Measurements from ENCODE around the gene NOTCH1.
A peak's percentile ranks its signal among the peaks of the same experiment; 100 is the strongest.

The NOTCH1 gene

DNA sequence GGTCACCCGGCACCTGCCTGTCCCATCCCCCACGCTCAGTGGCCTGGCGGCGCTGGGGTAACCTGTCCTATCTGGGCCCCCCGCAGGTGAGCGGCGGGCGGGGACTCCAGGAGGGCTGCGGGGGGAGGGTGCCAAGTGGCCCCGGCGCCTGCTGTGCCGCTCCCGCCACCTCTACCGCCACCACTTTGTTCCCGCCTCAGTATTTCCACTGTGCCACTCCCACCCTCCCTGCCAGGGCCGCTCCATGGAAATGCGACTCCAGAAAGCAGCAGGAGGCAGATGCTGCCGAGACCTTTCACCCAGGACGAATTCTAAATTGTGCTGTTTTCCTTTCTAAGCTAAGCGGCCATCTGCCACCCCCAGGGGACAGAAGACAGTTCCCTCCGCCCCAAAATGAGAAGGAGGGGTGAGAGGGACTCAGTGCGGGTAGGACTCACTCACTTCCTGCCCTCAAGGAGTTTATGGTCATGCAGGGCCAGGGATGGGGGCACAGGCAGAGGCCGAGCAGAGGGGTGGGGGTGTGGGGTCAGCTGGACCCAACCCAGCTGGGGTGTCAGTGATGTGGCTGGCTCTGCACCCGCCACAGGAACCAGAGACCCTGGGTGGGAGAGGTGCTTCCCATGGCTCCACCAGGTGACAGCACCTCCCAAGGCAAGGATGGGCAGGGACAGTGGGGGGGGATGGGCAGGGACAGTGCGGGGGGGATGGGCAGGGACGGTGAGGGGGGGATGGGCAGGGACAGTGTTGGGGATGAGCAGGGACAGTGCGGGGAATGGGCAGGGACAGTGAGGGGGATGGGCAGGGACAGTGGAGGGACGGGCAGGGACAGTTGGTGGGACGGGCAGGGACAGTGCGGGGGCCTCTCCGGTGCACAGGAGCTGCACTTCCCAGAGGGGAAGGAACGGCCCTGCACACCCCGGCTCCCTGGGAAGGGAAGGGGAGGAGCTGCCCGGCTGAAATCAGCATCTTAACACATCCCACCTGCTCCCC is 17.8 kb downstream of the NOTCH1 start:
- no peak for TF ChIP-seq CTCF (IDR thresholded peaks at IDR 0.05; ENCODE audit: low read depth, low read length)
- H3K4me3 ChIP-seq (ENCODE audit: low read depth, low read length), result no peak overlapping the region
- peak; percentile 28 for DNase-seq (ENCODE audit: low read depth, low spot score)
- in situ Hi-C loops (cut with HindIII; ENCODE audit: low sequenced_read_pairs), result no loop called here

- no peak for TF ChIP-seq CTCF (IDR thresholded peaks at IDR 0.05; ENCODE audit: low read depth, low read length)
- no peak overlapping the region for H3K4me3 ChIP-seq (ENCODE audit: low read depth, low read length)
- no peak for DNase-seq (ENCODE audit: low read depth, low spot score)
- in situ Hi-C loops (cut with HindIII; ENCODE audit: low sequenced_read_pairs), result no loop called here
Measured at GRCh38 chr9:136527131-136527530, 18.7 kb downstream of the NOTCH1 start.

- in situ Hi-C loops (cut with HindIII; ENCODE audit: low sequenced_read_pairs), result no loop called here
- TF ChIP-seq CTCF (IDR thresholded peaks at IDR 0.05; ENCODE audit: low read depth, low read length), result no peak
- H3K4me3 ChIP-seq (ENCODE audit: low read depth, low read length), result no peak overlapping the region
- no peak for DNase-seq (ENCODE audit: low read depth, low spot score)
Measured at GRCh38 chr9:136526625-136527066, 19.2 kb downstream of the NOTCH1 start.

DNA sequence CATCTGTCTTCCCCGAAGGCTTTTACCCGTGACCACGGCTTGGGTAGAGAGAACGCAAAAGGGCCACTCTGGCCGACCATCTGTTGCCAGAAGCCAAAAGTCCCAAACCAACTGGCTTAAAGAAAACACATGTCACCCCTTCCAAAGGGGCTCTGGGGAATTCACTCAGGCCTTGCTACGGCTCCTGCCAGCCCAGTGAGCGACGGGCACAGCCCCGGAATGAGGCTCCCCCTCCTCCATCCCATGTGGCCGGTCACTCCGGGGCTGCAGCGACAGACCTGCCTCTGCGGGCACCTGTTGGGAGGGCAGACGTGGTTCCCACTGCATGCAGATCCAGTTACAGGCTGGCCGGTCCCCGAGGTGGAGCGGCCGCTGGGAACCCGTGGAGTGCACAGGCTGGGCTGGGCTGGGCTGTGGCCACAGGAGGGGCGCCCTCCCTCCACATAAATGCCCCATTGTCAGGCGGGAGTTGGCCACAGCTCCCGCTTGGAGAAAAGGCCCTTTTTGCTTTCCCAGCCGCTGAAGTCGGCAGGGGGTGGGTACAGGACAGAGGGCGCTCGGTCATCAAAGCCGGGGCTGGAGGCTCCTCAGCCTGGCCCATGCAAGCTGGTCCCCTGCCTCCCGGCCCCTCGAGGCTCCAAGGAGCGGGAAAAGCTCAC is 19.9 kb downstream of the NOTCH1 start:
- DNase-seq (ENCODE audit: low read depth, low spot score), result peak; percentile 50
- TF ChIP-seq CTCF (IDR thresholded peaks at IDR 0.05; ENCODE audit: low read depth, low read length), result peak; percentile 6

GRCh38 chr9:136525207-136525606 is 20.6 kb downstream of the NOTCH1 start:
- no peak for TF ChIP-seq CTCF (IDR thresholded peaks at IDR 0.05; ENCODE audit: low read depth, low read length)
- DNase-seq (ENCODE audit: low read depth, low spot score), result no peak
- no peak overlapping the region for H3K4me3 ChIP-seq (ENCODE audit: low read depth, low read length)
- in situ Hi-C loops (cut with HindIII; ENCODE audit: low sequenced_read_pairs), result no loop called here

More for the DNA sequence above, 19.9 kb downstream of the NOTCH1 start:
- in situ Hi-C loops (cut with HindIII; ENCODE audit: low sequenced_read_pairs), result no loop called here
- H3K4me3 ChIP-seq (ENCODE audit: low read depth, low read length), result no peak overlapping the region

DNA sequence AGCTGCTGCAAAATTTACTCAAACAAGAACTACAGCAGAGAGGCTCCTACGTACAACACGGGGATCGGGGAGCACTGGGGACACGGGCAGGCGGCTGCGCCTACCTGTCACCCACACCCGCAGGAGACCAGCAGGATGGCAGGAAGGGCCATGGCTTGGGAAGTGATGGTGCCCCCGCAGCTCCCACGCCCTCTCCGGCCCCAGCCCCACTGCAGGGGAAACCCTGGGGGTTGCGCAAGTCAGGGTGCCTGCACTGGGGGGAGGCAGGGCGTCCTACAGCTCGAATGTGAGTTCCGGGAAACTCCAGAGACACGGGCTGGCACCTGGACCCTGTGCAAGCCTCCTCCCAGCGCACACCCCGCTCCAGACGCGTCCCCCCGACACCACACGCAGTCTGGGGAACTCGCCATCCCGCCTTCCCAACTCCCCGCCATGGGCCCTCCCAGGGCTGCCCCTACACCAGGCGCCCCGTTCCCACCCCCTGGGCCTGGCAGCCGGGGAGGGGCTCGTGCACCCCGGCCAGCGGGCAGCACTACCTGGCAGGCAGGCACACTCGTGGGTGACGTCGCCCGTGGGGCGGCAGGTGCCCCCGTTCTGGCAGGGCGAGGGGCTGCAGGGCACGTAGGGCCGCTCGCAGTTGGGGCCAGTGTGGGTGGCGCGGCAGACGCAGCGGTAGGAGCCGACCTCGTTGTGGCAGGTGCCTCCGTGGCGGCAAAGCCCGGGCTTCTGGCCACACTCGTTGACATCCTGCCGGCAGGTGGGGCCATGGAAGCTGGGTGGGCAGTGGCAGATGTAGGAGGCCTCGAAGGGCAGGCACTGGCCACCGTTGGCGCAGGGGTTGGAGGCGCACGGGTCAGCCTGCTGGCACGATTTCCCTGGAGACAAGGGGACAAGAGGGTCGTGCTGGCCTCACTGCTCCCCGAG is 23.3 kb downstream of the NOTCH1 start:
- in situ Hi-C loops (cut with HindIII; ENCODE audit: low sequenced_read_pairs), result no loop called here
- no peak for DNase-seq (ENCODE audit: low read depth, low spot score)
- H3K4me3 ChIP-seq (ENCODE audit: low read depth, low read length), result no peak overlapping the region
- TF ChIP-seq CTCF (IDR thresholded peaks at IDR 0.05; ENCODE audit: low read depth, low read length), result no peak
